ENCODE results near the gene AJAP1. TPM values are rescaled to one million over a fixed set of nuclear protein-coding genes. Genes with fewer than 3 reads are reported as not detected.

AJAP1 gene
- total and polyA plus RNA-seq, 2 donors (not counting 1 experiment from before 2014, with no cell fraction given): 0.01 TPM; not detected in 1

DNA sequence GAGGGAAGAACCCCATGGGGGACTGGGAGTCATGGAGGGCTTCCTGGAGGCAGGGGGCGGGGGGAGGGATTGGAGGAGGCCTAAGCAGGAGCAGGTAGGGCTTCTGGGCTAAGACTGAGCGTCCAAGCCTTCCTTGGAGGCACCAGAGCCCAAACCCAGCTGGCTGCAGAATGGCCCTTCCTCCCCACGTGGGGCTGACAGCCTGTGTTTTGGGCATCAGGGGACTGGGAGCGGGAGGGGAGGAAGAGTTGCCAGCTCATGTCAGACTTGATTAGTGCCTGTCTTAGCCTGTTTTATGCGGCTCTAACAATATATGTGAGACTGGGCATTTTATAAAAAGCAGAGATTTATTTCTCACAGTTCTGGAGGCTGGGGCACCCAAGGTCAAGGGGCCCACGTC lies 38.9 kb downstream of the AJAP1 start:
- no peak overlapping the region for H3K9ac ChIP-seq (ENCODE audit: insufficient read depth, low read length)
- TF ChIP-seq, protein P1, sequence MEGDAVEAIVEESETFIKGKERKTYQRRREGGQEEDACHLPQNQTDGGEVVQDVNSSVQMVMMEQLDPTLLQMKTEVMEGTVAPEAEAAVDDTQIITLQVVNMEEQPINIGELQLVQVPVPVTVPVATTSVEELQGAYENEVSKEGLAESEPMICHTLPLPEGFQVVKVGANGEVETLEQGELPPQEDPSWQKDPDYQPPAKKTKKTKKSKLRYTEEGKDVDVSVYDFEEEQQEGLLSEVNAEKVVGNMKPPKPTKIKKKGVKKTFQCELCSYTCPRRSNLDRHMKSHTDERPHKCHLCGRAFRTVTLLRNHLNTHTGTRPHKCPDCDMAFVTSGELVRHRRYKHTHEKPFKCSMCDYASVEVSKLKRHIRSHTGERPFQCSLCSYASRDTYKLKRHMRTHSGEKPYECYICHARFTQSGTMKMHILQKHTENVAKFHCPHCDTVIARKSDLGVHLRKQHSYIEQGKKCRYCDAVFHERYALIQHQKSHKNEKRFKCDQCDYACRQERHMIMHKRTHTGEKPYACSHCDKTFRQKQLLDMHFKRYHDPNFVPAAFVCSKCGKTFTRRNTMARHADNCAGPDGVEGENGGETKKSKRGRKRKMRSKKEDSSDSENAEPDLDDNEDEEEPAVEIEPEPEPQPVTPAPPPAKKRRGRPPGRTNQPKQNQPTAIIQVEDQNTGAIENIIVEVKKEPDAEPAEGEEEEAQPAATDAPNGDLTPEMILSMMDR (conservative IDR thresholded peaks at IDR 0.05 in 1 of 2, IDR thresholded peaks at IDR 0.05 in 1 of 2; ENCODE audit: low read depth in 1 of 2, low read length in 2 of 2): no peak
- no peak for TF ChIP-seq EZH2 (IDR thresholded peaks at IDR 0.05; ENCODE audit: low read length, missing control alignments)
- DNase-seq (ENCODE audit: low read depth in 2 of 2): no peak
- H3K9me3 ChIP-seq (ENCODE audit: control insufficient read depth, insufficient read depth, low read depth, low read length): no peaks in the 10 kb centered on the region
- H4K20me1 ChIP-seq (ENCODE audit: control insufficient read depth, extremely low read depth, insufficient read depth, low read length): no peaks in the 10 kb centered on the region
- H3K79me2 ChIP-seq (ENCODE audit: control insufficient read depth, insufficient read depth, low read length): no peaks in the 10 kb centered on the region
- no peaks in the 10 kb centered on the region for H3K27me3 ChIP-seq (ENCODE audit: control insufficient read depth, insufficient read depth, low read length)
- H3K4me1 ChIP-seq (ENCODE audit: control insufficient read depth, extremely low read depth, insufficient read depth, low read length): no peaks in the 10 kb centered on the region
- no peak overlapping the region for H3K4me3 ChIP-seq (replicated peaks in 1 of 4; ENCODE audit: control extremely low read depth in 1 of 4, insufficient read depth in 1 of 4, low read depth in 3 of 4, low read length in 4 of 4)
- no peak overlapping the region for H3K27ac ChIP-seq (ENCODE audit: insufficient read depth, low read length)
- H2AFZ ChIP-seq (ENCODE audit: low read length): no peak overlapping the region
- no peak overlapping the region for H3K4me2 ChIP-seq (ENCODE audit: extremely low read depth, insufficient read depth, low read length)
- H3K36me3 ChIP-seq (ENCODE audit: control insufficient read depth, insufficient read depth, low read length): no peaks in the 10 kb centered on the region

DNA sequence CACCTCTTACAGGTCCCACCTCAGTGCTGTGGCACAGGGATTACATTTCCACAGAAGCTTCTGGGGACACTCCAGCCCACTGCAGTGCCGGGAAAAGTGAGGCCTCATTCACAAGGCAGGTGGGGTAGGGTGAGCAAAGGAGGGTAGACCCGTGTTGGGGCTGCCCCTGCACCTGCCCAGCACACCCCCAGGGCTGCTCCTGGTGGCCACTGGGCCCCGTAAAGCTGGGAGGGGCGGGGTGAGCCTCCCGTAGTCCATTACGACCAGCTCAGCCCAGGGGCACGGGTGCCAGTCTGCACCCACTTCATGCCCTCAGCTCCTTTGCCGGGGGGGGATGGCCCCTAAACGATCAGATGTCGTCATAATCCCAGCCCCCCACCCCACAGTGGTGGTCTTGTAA lies 39.5 kb downstream of the AJAP1 start:
- no peaks in the 10 kb centered on the region for H3K36me3 ChIP-seq (ENCODE audit: control insufficient read depth, insufficient read depth, low read length)
- TF ChIP-seq, protein P1 (conservative IDR thresholded peaks at IDR 0.05 in 1 of 2, IDR thresholded peaks at IDR 0.05 in 1 of 2; ENCODE audit: low read depth in 1 of 2, low read length in 2 of 2): no peak
- TF ChIP-seq EZH2 (IDR thresholded peaks at IDR 0.05; ENCODE audit: low read length, missing control alignments): no peak
- H2AFZ ChIP-seq (ENCODE audit: low read length): no peak overlapping the region
- H3K9me3 ChIP-seq (ENCODE audit: control insufficient read depth, insufficient read depth, low read depth, low read length): no peaks in the 10 kb centered on the region
- no peak overlapping the region for H3K27ac ChIP-seq (ENCODE audit: insufficient read depth, low read length)
- H3K79me2 ChIP-seq (ENCODE audit: control insufficient read depth, insufficient read depth, low read length): no peaks in the 10 kb centered on the region
- H4K20me1 ChIP-seq (ENCODE audit: control insufficient read depth, extremely low read depth, insufficient read depth, low read length): no peaks in the 10 kb centered on the region
- no peak overlapping the region for H3K9ac ChIP-seq (ENCODE audit: insufficient read depth, low read length)
- H3K27me3 ChIP-seq (ENCODE audit: control insufficient read depth, insufficient read depth, low read length): no peaks in the 10 kb centered on the region
- H3K4me3 ChIP-seq (replicated peaks in 1 of 4; ENCODE audit: control extremely low read depth in 1 of 4, insufficient read depth in 1 of 4, low read depth in 3 of 4, low read length in 4 of 4): no peak overlapping the region
- no peak overlapping the region for H3K4me2 ChIP-seq (ENCODE audit: extremely low read depth, insufficient read depth, low read length)
- DNase-seq (ENCODE audit: low read depth in 2 of 2): no peak
- H3K4me1 ChIP-seq (ENCODE audit: control insufficient read depth, extremely low read depth, insufficient read depth, low read length): no peaks in the 10 kb centered on the region

DNA sequence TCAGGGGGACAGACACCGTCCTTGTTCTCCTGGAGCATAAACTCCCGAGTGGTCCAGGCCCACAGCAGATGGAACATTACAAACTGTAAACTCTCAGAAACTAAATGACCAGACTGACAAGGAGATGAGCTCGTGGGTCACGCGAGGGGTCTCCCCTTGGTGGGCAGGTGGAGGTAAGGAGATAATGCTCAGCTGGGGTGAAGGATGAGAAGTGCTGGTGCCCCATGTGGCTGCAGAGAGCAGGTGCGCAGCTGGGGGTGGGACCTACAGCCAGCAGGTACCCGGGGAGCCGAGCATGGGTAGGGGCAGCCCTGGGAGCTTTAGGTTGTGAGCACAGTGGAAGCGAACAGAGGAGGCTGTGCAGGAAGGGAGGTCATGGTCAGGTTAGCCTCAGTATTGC lies 40.1 kb downstream of the AJAP1 start:
- no peak for DNase-seq (ENCODE audit: low read depth in 2 of 2)
- Histone ChIP-seq H3K4me1 (ENCODE audit: control insufficient read depth, extremely low read depth, insufficient read depth, low read length) (no peaks in the 10 kb centered on the region), H3K27me3 (ENCODE audit: control insufficient read depth, insufficient read depth, low read length) (no peaks in the 10 kb centered on the region), H3K9me3 (ENCODE audit: control insufficient read depth, insufficient read depth, low read depth, low read length) (no peaks in the 10 kb centered on the region), H2AFZ (ENCODE audit: low read length) (no peak overlapping the region), H3K27ac (ENCODE audit: insufficient read depth, low read length) (no peak overlapping the region), H4K20me1 (ENCODE audit: control insufficient read depth, extremely low read depth, insufficient read depth, low read length) (no peaks in the 10 kb centered on the region), H3K79me2 (ENCODE audit: control insufficient read depth, insufficient read depth, low read length) (no peaks in the 10 kb centered on the region), H3K4me3 (replicated peaks in 1 of 4; ENCODE audit: control extremely low read depth in 1 of 4, insufficient read depth in 1 of 4, low read depth in 3 of 4, low read length in 4 of 4) (no peak overlapping the region), H3K9ac (ENCODE audit: insufficient read depth, low read length) (no peak overlapping the region), H3K36me3 (ENCODE audit: control insufficient read depth, insufficient read depth, low read length) (no peaks in the 10 kb centered on the region), H3K4me2 (ENCODE audit: extremely low read depth, insufficient read depth, low read length) (no peak overlapping the region)
- no peak for TF ChIP-seq EZH2 (IDR thresholded peaks at IDR 0.05; ENCODE audit: low read length, missing control alignments)
- TF ChIP-seq, protein P1 (conservative IDR thresholded peaks at IDR 0.05 in 1 of 2, IDR thresholded peaks at IDR 0.05 in 1 of 2; ENCODE audit: low read depth in 1 of 2, low read length in 2 of 2): no peak

Data from fibroblast of lung (primary cell).